ENCODE measurements around the gene XPR1. TPM values are rescaled to one million over a fixed set of nuclear protein-coding genes. Genes with fewer than 3 reads are reported as not detected.

XPR1 gene
- polyA plus RNA-seq, 1 donor (not counting 4 experiments of a cell fraction or from before 2014, with no cell fraction given): 40.0 TPM

DNA sequence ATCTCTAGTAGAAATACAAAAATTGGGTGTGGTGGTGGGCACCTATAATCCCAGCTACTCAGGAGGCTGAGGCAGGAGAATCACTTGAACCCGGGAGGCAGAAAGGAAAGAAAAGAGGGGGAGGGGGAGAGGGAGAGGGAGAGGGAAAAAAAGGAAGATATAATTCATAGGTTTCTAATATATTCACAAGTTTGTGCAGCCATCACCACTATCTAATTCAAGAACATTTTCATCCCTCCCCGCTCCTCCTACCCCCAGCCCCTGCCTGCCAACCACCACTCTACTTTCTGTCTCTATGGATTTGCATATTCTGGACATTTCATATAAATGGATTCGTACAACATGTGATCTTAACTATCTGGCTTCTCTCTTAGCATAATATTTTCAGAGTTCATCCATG is 147.8 kb downstream of the XPR1 start:
- Histone ChIP-seq H3K4me2 (ENCODE audit: control insufficient read depth, extremely low read depth, insufficient read depth, low read depth, low read length) (no peak overlapping the region), H3K4me1 (ENCODE audit: control insufficient read depth, extremely low read depth, insufficient read depth, low read length) (no peaks in the 10 kb centered on the region), H3K9me3 (ENCODE audit: control insufficient read depth, low read depth, low read length) (no peaks in the 10 kb centered on the region), H3K27ac (ENCODE audit: control insufficient read depth, insufficient read depth, low read length) (no peak overlapping the region), H3K27me3 (ENCODE audit: control insufficient read depth, extremely low read depth, insufficient read depth, low read length) (no peaks in the 10 kb centered on the region), H3K9ac (ENCODE audit: control insufficient read depth, extremely low read depth, insufficient read depth, low read length) (no peak overlapping the region), H3K36me3 (ENCODE audit: control insufficient read depth in 2 of 2, extremely low read depth in 1 of 2, insufficient read depth in 2 of 2, low read length in 2 of 2) (no peaks in the 10 kb centered on the region), H3K9me1 (ENCODE audit: control insufficient read depth, extremely low read depth, insufficient read depth, low read length) (no peaks in the 10 kb centered on the region), H3K79me2 (ENCODE audit: control insufficient read depth, insufficient read depth, low read length) (no peaks in the 10 kb centered on the region), H2AFZ (ENCODE audit: control insufficient read depth, low read length) (no peak overlapping the region), H4K20me1 (ENCODE audit: control insufficient read depth, extremely low read depth, insufficient read depth, low read length) (no peaks in the 10 kb centered on the region), H3K4me3 (ENCODE audit: control insufficient read depth in 2 of 3, extremely low read depth in 1 of 3, insufficient read depth in 2 of 3, low read depth in 1 of 3, low read length in 3 of 3) (no peak overlapping the region)
- DNase-seq (ENCODE audit: low read depth, low spot score) (no peak), FAIRE-seq (no peak)
- TF ChIP-seq CTCF (optimal IDR thresholded peaks at IDR 0.05 in 1 of 3, IDR thresholded peaks at IDR 0.05 in 1 of 3, conservative IDR thresholded peaks at IDR 0.05 in 1 of 3; ENCODE audit: extremely low read depth in 1 of 3, insufficient read depth in 2 of 3, low read length in 3 of 3): no peak
- TF ChIP-seq EZH2 (IDR thresholded peaks at IDR 0.05; ENCODE audit: low read length): no peak
- dilution Hi-C loops (cut with MboI; ENCODE audit: extremely low pct_ligation_motif_present, low sequenced_read_pairs): no loop called here

GRCh38 chr1:180781718-180782117 is 149.9 kb downstream of the XPR1 start:
- no peak for FAIRE-seq
- no peak overlapping the region for H3K4me3 ChIP-seq (ENCODE audit: control insufficient read depth in 2 of 3, extremely low read depth in 1 of 3, insufficient read depth in 2 of 3, low read depth in 1 of 3, low read length in 3 of 3)

More at GRCh38 chr1:180781718-180782117, 149.9 kb downstream of the XPR1 start:
- dilution Hi-C loops (cut with MboI; ENCODE audit: extremely low pct_ligation_motif_present, low sequenced_read_pairs): no loop called here
- H3K4me1 ChIP-seq (ENCODE audit: control insufficient read depth, extremely low read depth, insufficient read depth, low read length): no peaks in the 10 kb centered on the region
- H2AFZ ChIP-seq (ENCODE audit: control insufficient read depth, low read length): no peak overlapping the region
- no peaks in the 10 kb centered on the region for H3K36me3 ChIP-seq (ENCODE audit: control insufficient read depth in 2 of 2, extremely low read depth in 1 of 2, insufficient read depth in 2 of 2, low read length in 2 of 2)
- no peaks in the 10 kb centered on the region for H3K27me3 ChIP-seq (ENCODE audit: control insufficient read depth, extremely low read depth, insufficient read depth, low read length)
- H3K9me3 ChIP-seq (ENCODE audit: control insufficient read depth, low read depth, low read length): no peaks in the 10 kb centered on the region
- H3K9ac ChIP-seq (ENCODE audit: control insufficient read depth, extremely low read depth, insufficient read depth, low read length): no peak overlapping the region
- DNase-seq (ENCODE audit: low read depth, low spot score): no peak
- H3K27ac ChIP-seq (ENCODE audit: control insufficient read depth, insufficient read depth, low read length): no peak overlapping the region
- no peak overlapping the region for H3K4me2 ChIP-seq (ENCODE audit: control insufficient read depth, extremely low read depth, insufficient read depth, low read depth, low read length)
- no peaks in the 10 kb centered on the region for H3K9me1 ChIP-seq (ENCODE audit: control insufficient read depth, extremely low read depth, insufficient read depth, low read length)
- TF ChIP-seq EZH2 (IDR thresholded peaks at IDR 0.05; ENCODE audit: low read length) (no peak), CTCF (optimal IDR thresholded peaks at IDR 0.05 in 1 of 3, IDR thresholded peaks at IDR 0.05 in 1 of 3, conservative IDR thresholded peaks at IDR 0.05 in 1 of 3; ENCODE audit: extremely low read depth in 1 of 3, insufficient read depth in 2 of 3, low read length in 3 of 3) (no peak)
- H4K20me1 ChIP-seq (ENCODE audit: control insufficient read depth, extremely low read depth, insufficient read depth, low read length): no peaks in the 10 kb centered on the region
- no peaks in the 10 kb centered on the region for H3K79me2 ChIP-seq (ENCODE audit: control insufficient read depth, insufficient read depth, low read length)

All from keratinocyte (primary cell).